Superior temporal gyrus (tissue), 1 donor: Measurements from ENCODE around the gene TMEM59L.

ENCODE experiments used
- DNase-seq: peaks from one replicate; pipeline ENCODE4 v3.0.0-alpha.2; 2016; ENCODE audit errors: extremely low spot score

The TMEM59L gene

DNA sequence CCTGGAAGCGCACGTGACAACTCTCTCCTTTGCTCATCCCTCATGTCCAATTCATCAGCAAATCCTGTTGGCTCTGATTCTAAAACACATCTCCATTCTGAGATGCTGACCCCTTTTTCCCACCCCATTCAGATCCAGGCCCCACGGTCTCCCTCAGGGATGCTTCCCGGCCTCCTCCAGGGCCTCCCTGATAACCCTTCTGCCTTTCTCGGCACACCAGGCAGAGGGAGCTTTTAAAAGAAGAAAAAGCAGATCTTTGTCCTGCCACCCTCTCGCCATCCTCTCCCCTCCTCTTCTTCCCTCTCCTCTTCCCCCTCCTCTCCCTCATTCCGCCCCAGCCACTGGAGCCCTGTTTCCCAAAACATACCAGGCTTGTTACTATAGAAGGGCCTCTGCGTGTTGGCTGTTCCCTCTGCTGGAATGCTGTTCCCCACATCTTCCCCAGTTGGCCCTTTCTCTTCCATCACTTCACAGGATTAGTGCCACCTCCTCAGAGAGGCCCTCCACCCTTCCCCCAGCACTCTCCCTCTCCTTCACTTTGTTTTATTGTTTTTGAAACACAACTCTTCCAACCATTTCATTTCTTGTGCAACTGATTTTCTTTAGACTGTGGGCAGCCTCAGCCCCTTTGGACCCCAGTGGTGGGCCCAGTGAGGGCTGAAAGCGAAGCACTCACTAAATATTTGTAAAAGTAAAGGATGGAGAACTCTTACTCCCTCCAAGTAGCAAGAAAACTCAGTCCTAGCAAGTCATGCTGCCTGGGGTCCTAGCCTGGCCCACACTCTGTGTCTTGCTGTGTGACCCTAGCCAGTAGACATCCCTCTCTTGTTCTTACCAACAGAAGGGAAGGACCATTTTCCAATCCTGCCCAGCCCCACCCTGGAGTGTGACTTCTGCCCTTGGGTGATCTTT, 3.6 kb upstream of the TMEM59L start:
- no peak for DNase-seq

GRCh38 chr19:18609717-18610051, 3.0 kb upstream of the TMEM59L start:
- DNase-seq = no peak

GRCh38 chr19:18610245-18610555, 2.5 kb upstream of the TMEM59L start:
- DNase-seq = no peak

DNA sequence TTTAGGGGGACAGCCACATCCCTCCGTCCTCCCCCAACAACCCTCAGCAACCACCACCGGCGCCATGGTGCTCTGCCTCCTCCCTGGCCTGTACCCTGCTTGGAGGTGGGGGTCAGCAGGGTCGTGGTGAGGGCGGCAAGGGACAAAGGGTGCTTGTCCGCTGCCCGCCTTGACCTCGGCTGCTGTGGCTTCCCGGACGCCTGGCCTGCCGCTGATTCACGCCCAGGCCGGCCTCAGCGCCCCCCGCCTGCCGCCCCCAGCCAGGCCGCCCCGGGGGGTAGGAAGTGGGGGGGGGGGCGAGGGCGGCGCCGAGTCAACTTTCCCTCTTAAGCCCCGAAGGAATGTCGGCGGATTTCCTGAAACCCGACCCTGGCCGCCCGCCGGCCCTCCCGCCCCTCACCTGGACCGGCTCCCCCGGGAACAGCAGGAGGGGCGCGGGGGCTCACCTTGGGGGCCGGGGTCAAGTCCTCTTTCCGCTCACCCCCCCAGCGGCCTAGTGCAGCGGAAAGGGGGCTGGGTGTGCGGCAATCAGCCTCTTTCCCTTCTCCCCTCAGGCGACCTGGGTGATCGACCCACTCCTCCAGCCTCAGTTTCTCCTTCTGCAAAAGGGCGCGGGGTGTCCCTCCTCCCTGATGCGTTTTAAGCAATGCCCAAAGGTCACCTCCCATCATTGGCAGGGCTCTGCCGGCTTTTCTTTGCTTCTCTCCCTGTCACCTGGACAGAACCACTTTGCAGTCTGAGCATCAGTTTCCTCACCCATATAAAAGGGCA, 1.9 kb upstream of the TMEM59L start:
- DNase-seq = no peak

- no peak for DNase-seq
Measured at GRCh38 chr19:18611327-18612050, 1.2 kb upstream of the TMEM59L start.

GRCh38 chr19:18612051-18612771, 459 bp upstream of the TMEM59L start:
- no peak for DNase-seq

- no peak for DNase-seq
Measured at GRCh38 chr19:18613589-18614234, 1.0 kb downstream of the TMEM59L start.

DNA sequence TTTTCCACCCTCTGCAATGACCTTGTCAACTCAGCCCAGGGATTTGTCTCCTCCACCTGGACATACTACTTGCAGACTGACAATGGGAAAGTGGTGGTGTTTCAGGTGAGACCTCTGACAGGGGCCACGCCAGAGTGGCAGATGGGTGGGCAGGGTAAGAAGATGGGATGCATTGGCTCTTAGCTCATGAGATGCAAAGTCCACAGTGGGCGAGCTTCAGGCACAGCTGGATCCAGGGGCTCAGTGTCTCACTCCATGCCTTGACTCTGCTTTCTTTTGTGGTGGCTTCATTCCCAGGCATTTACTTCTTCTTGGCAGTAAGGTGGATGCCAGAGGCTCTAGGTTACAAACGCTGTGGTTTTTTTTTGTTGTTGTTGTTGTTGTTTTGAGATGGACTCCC, 3.4 kb downstream of the TMEM59L start:
- no peak for DNase-seq

DNA sequence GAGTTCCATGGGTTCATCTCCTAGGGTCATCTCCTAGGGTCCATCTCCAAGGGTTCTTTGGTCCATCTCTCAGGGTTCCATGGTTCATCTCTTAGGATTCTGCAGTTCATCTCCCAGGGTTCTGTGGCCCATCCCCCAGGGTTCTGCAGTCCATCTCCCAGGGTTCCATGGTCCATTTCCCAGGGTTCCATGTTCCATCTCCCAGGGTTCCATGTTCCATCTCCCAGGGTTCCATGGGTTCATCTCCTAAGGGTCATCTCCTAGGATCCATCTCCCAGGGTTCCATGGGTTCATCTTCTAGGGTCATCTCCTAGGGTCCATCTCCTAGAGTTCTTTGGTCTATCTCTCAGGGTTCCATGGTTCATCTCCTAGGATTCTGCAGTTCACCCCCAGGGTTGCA, 4.9 kb downstream of the TMEM59L start:
- no peak for DNase-seq

DNA sequence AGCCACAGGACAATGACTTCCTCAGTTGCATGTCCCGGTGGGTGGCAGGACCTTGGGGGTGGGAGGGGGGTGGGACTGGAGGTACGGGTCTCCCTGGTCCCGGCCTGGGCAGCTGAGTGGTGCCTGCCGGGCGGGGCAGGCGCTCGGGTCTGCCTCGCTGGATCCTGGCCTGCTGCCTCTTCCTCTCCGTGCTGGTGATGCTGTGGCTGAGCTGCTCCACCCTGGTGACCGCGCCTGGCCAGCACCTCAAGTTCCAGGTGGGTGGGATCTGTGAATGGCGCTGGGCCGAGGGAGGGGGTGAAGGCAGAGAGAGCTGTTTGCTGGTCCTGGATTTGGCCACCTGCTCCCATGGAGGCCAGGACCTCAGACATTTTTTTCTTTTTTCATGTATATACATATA, 5.6 kb downstream of the TMEM59L start:
- DNase-seq = no peak

- no peak for DNase-seq
Measured at GRCh38 chr19:18620311-18620710, 7.6 kb downstream of the TMEM59L start.

GRCh38 chr19:18620902-18621301, 8.2 kb downstream of the TMEM59L start:
- DNase-seq = no peak

DNA sequence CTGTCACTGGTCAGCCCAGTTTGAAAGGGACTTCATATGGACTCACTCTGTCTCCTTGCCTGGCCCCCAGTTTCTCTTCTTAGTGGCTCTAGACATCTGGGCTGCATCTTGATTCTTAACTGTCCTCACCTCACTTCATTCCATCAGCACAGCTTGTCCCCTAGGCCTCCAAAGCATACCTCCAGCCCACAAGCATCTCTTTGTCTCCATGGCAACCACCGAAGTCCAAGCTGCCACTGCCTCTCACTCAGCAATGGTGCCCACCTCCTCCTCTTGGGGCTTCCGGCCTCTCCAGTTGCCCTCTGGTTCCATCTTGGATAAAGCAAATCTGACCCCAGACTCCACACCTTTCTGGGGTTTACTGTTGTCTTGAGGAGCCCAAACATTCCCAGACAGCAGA, 14.2 kb downstream of the TMEM59L start:
- DNase-seq = no peak

DNA sequence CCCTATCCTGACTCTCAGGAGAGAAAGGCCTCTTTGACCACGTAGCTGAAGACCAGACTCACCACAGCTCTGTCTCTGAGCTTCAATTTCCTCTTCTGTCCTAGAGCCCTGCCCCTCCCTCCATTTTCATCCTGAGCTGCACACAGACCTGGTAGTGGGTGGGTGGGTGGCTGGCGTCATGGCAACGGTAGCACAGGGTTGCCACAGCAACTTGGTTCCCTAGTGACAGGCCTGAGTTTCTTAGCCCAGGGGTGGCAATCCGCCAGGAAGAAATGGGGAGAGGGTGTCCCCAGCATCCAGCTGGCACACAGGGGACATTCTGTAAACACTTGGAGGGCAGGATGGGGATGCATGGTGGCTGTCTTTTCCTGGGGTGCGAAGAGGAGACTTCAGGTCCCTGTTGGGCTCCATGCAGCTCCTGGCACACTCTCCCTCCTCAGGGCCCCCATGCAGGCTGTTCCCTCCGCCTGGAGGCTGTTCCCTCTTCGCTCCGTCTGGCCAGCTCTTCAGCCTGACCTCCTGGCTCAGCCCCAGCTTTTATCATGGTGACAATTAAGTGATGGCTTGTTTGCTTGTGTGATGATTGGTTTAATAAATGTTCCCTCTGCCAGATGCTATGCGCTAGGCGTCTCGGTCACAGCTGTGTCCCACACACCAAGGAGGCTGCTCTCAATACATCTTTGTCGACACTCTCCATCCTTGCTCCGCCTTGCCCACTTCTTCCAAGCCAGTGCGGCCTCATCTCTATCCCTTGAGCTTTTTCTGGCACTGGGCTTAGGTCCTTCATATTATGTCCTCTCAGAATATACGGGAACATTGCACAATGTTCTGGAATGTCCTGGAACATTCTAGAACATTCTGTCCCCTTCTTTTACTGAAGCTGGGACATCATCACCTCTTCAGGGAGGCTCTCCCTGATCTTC, 16.8 kb downstream of the TMEM59L start:
- no peak for DNase-seq

- DNase-seq = no peak
Measured at GRCh38 chr19:18633321-18633720, 20.7 kb downstream of the TMEM59L start.

- no peak for DNase-seq
Measured at GRCh38 chr19:18634612-18635297, 22.1 kb downstream of the TMEM59L start.

DNA sequence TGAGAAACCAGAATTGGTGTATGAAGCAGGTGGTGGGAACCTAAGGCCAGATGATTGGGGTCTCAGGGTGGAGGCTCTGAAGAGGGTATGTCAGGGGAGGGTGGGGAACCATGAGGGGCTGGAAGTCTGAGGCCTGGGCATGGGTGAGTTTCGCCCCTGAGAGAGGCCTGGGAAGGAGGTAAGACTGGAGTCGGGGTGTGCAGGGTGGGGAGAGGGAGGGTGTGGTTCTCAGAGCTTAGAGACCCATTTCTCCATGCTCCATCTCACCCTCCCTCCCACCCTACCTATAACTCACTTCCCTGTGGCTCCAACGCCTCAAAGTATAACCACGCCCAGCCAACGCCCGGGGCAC, 23.1 kb downstream of the TMEM59L start:
- DNase-seq = no peak

GRCh38 chr19:18636183-18636968, 23.7 kb downstream of the TMEM59L start:
- peak; percentile 90 for DNase-seq
